GM06990 (cell line): ENCODE measurements around the gene ASAP3.

Source experiments
- DNase-seq: peaks from one replicate; pipeline ENCODE4 v3.0.0-alpha.2; 2011; ENCODE audit not compliant: insufficient read length; ENCODE audit errors: extremely low read depth
- H3K27me3 ChIP-seq: replicated peaks from 2 replicates; pipeline ENCODE4 v1.6.0; 2011; ENCODE audit warnings: low read length; ENCODE audit not compliant: control insufficient read depth, insufficient read depth
- H3K36me3 ChIP-seq: 2 replicates; pipeline ENCODE4 v1.5.1; 2011; ENCODE audit warnings: low read length; ENCODE audit not compliant: control insufficient read depth, insufficient read depth
- H3K4me3 ChIP-seq: replicated peaks from 2 replicates; pipeline ENCODE4 v1.5.1; 2011; ENCODE audit warnings: low read depth, mild to moderate bottlenecking, control low read depth, low read length
- CTCF ChIP-seq: IDR thresholded peaks from 2 replicates; pipeline ENCODE4 v1.5.1; 2011; ENCODE audit warnings: low read length, control low read depth, mild to moderate bottlenecking, inconsistent platforms; ENCODE audit not compliant: insufficient read depth, poor library complexity, severe bottlenecking

ASAP3 gene

GRCh38 chr1:23396380-23396779 lies 87.6 kb downstream of the ASAP3 start:
- H3K27me3 ChIP-seq: no peaks in the 10 kb centered on the region

GRCh38 chr1:23395849-23396248 lies 88.1 kb downstream of the ASAP3 start:
- Histone ChIP-seq H3K4me3 (no peak overlapping the region), H3K27me3 (no peaks in the 10 kb centered on the region), H3K36me3 (no peaks in the 10 kb centered on the region)
- no peak for TF ChIP-seq CTCF
- DNase-seq: no peak

More at GRCh38 chr1:23396380-23396779, 87.6 kb downstream of the ASAP3 start:
- no peak for TF ChIP-seq CTCF
- Histone ChIP-seq H3K4me3 (no peak overlapping the region), H3K36me3 (no peaks in the 10 kb centered on the region)
- DNase-seq: no peak

- DNase-seq: no peak
- Histone ChIP-seq H3K4me3 (no peak overlapping the region), H3K27me3 (no peaks in the 10 kb centered on the region), H3K36me3 (no peaks in the 10 kb centered on the region)
- TF ChIP-seq CTCF: no peak
Measured at GRCh38 chr1:23395154-23395724, 88.7 kb downstream of the ASAP3 start.

GRCh38 chr1:23394684-23395083 lies 89.3 kb downstream of the ASAP3 start:
- no peaks in the 10 kb centered on the region for H3K27me3 ChIP-seq
- DNase-seq: no peak
- TF ChIP-seq CTCF: no peak
- no peaks in the 10 kb centered on the region for H3K36me3 ChIP-seq
- H3K4me3 ChIP-seq: no peak overlapping the region

- no peaks in the 10 kb centered on the region for H3K36me3 ChIP-seq
- no peaks in the 10 kb centered on the region for H3K27me3 ChIP-seq
- H3K4me3 ChIP-seq: no peak overlapping the region
- TF ChIP-seq CTCF: no peak
- DNase-seq: no peak
Measured at GRCh38 chr1:23394181-23394580, 89.8 kb downstream of the ASAP3 start.

- H3K4me3 ChIP-seq: no peak overlapping the region
- no peak for DNase-seq
- no peaks in the 10 kb centered on the region for H3K27me3 ChIP-seq
- TF ChIP-seq CTCF: no peak
- H3K36me3 ChIP-seq: no peaks in the 10 kb centered on the region
Measured at GRCh38 chr1:23393706-23394105, 90.3 kb downstream of the ASAP3 start.
